Measurements from ENCODE around the gene SUN5.

The SUN5 gene

DNA sequence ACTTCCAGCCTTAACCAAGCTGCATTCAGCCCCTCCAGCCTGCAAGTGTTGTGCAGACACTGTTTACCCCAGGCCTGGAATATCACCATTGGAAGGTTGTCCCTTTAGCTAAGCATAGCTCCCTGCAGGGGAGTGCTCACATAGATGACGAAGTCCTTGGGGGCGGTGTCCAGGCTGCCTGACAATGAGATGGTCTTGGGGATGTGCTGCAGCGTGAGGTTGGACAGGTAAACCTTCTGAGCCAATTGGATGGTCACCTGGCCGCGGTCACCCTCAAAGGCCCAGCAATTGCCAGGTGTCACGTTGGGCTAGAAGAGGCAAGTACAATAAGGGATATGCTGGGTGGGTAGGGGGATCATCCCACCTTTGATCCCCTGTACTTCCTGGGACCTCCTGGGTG is 18.6 kb downstream of the SUN5 start:
- Histone ChIP-seq H4K20me1 (no peaks in the 10 kb centered on the region), H3K4me3 (no peak overlapping the region), H3K9me3 (no peaks in the 10 kb centered on the region), H3K36me3 (no peaks in the 10 kb centered on the region), H3K4me1 (peaks cover 74% of the 10 kb centered on the region), H3K4me2 (no peak overlapping the region), H3K27me3 (no peaks in the 10 kb centered on the region), H3K9ac (no peak overlapping the region), H3K27ac (no peak overlapping the region)
- TF ChIP-seq Cebpa-rat (IDR thresholded peaks at IDR 0.05), result no peak

DNA sequence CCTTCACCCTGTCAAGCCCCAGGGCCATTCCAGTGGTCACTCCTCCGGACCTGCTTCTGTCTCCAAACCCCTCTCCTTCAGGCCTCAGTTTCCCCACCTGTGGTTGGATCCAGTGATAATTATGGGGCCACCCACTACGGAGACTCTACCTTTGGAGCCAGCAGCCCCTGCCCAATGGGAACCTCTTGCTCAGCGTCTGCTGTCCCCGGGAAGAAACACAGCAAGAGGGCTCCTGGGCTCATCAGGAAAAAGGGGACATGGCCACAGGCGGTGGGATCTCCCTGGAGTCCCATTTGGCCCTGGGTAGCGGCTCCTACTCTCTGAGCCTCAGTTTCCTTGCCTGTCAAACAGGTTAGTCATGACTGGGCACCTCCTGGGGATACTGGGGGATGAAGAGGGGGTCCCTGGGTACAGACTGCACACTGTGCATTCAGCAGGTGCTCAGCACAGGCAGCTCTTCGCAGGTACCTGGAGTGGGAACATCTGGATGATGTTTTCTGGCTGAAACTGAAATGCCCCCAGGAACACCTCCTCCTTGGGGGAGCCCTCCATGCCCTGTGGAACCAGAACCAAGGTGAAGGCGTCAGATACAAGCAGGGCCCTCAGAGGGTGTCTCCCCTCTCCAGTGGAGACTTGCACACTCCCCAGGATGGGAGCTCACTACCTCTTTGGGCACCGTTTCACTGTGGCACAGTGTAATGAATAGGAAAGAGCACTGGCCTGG is 19.4 kb downstream of the SUN5 start:
- Histone ChIP-seq H3K4me3 (no peak overlapping the region), H3K4me1 (peaks cover 74% of the 10 kb centered on the region), H3K9ac (no peak overlapping the region), H3K9me3 (no peaks in the 10 kb centered on the region), H3K36me3 (no peaks in the 10 kb centered on the region), H3K4me2 (peak overlapping the region; percentile 14; the same call in 1 of the 2 replicates), H4K20me1 (no peaks in the 10 kb centered on the region), H3K27ac (no peak overlapping the region), H3K27me3 (no peaks in the 10 kb centered on the region)
- TF ChIP-seq Cebpa-rat (IDR thresholded peaks at IDR 0.05), result no peak

DNA sequence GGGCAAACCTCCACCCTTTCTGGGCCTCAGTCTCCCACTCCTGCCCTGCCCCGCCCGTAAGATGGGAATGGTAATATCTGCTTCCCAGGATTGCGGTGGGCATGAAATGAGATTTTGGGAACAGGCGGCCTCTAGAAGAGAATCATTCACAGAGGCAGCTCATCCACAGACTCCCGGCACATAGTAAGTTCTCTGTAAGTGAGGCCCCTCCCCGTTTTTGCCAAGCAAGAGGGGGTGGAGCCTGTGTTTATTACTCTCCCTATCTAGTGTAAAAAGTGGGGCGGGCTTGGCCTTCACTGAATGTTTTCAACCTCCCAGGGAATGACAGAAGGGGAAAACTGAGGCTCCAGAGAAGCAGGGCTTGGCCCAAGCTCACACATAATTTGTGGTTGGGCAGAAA is 20.0 kb downstream of the SUN5 start:
- no peak overlapping the region for H3K9ac ChIP-seq
- H3K4me1 ChIP-seq, result peaks cover 74% of the 10 kb centered on the region
- peak overlapping the region; percentile 14; the same call in 1 of the 2 replicates for H3K4me2 ChIP-seq
- H3K9me3 ChIP-seq, result no peaks in the 10 kb centered on the region
- H3K4me3 ChIP-seq, result no peak overlapping the region
- H3K36me3 ChIP-seq, result no peaks in the 10 kb centered on the region
- H3K27ac ChIP-seq, result no peak overlapping the region
- H3K27me3 ChIP-seq, result no peaks in the 10 kb centered on the region
- TF ChIP-seq Cebpa-rat (IDR thresholded peaks at IDR 0.05), result no peak
- H4K20me1 ChIP-seq, result no peaks in the 10 kb centered on the region

DNA sequence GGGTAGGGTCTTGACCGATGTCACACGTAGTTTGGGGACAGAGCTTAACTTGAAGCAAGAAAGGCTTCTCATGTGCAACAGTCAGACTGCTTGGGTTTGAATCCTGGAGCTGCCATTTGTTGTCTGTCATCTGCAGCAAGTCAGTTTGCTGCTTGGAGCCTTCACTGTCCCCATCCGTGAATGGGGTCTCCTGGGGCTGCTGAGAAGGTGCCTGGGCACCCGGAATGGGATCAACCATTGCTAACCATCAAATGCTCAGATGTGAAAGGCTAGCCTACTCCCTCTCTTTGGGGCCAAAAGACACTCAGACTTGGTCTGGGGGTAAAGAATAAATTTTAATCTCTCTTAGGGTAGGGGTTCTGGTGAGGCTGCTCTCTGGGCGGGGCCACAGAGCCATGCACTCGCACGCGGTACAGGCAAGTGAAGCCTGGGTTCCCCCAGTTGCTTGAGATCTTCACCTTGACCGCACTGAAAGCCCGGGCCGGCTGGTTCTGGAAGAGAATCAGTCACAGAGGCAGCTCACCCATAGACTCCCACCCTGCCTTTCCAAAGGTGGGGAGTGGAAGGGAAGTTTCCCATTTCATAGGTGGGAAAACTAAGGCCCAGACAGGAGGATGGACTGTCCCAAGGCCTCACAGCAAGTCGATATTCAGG is 20.6 kb downstream of the SUN5 start:
- Histone ChIP-seq H3K27ac (no peak overlapping the region), H3K9me3 (no peaks in the 10 kb centered on the region), H3K4me2 (peak overlapping the region; percentile 14; the same call in 1 of the 2 replicates), H3K27me3 (no peaks in the 10 kb centered on the region), H4K20me1 (no peaks in the 10 kb centered on the region), H3K4me1 (peaks cover 79% of the 10 kb centered on the region), H3K36me3 (no peaks in the 10 kb centered on the region), H3K4me3 (no peak overlapping the region), H3K9ac (no peak overlapping the region)
- TF ChIP-seq Cebpa-rat (IDR thresholded peaks at IDR 0.05), result no peak

DNA sequence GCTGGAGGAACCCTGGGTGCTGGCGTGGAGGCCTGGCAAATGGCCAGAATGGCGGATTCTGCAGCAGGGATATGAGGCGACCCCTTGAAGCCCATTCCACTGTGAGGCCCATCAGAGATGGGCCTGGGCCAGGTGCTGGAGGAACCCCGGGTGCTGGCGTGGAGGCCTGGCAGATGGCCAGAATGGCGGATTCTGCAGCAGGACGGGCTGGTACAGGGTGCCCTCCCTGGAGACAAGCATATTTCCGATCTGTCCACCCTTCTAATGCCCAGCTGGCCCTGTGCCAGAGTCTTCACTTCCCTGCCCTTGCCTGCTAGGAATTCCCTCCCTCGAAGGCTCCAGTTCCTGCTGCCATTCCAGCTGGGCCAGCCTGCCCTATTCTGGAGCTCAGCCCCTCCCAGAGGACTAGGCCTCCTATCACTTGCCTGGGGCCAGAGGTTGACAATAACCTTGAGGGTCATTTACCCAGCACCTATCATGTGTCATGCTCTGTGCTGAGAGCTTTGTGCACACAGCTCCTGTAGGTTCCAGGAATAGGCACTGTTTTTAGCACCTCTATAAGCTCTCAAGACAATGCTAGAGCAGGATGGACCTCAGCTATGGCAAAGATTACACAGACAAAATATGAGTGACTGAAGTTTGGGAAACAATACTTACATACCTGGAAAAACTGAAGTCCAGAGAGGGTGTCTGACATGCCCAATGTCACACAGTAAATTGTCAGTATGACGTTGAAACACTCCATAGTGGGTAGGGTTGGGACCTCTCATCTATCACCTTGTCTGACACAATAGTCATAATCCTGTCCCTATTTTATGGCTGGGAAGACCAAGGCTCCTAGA is 21.4 kb downstream of the SUN5 start:
- peak overlapping the region; percentile 56 for H3K27ac ChIP-seq
- peaks cover 79% of the 10 kb centered on the region for H3K4me1 ChIP-seq
- H3K36me3 ChIP-seq, result no peaks in the 10 kb centered on the region
- no peaks in the 10 kb centered on the region for H4K20me1 ChIP-seq
- H3K4me2 ChIP-seq, result peak overlapping the region; percentile 61
- H3K4me3 ChIP-seq, result no peak overlapping the region
- H3K27me3 ChIP-seq, result no peaks in the 10 kb centered on the region
- no peaks in the 10 kb centered on the region for H3K9me3 ChIP-seq
- TF ChIP-seq Cebpa-rat (IDR thresholded peaks at IDR 0.05), result no peak
- no peak overlapping the region; the same call in 1 of the 2 replicates for H3K9ac ChIP-seq

DNA sequence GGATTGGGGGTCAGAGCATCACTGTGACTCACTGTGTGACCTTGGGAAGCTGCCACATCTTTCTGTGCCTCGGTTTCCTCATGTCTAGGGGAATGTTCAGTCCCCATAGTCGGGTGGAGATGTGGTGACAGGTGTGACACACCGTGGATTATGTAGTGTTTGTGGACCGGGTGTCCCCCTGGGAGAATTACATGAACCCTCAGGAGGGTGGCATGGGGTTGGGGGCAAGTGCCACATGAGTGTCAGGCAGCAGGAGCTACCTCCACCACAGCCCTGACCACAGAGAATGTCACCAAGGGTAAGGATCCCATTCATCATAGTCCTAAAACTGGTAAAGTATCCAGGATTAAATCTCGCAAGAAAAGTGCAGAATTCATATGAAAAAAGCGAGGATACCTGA is 23.2 kb downstream of the SUN5 start:
- no peak overlapping the region for H3K4me3 ChIP-seq
- no peaks in the 10 kb centered on the region for H4K20me1 ChIP-seq
- TF ChIP-seq Cebpa-rat (IDR thresholded peaks at IDR 0.05), result no peak
- peak overlapping the region; percentile 99 for H3K4me2 ChIP-seq
- no peaks in the 10 kb centered on the region for H3K27me3 ChIP-seq
- peak overlapping the region; percentile 82; the same call in 1 of the 2 replicates for H3K27ac ChIP-seq
- H3K4me1 ChIP-seq, result peaks cover 81% of the 10 kb centered on the region
- H3K36me3 ChIP-seq, result no peaks in the 10 kb centered on the region
- H3K9ac ChIP-seq, result no peak overlapping the region
- H3K9me3 ChIP-seq, result no peaks in the 10 kb centered on the region

DNA sequence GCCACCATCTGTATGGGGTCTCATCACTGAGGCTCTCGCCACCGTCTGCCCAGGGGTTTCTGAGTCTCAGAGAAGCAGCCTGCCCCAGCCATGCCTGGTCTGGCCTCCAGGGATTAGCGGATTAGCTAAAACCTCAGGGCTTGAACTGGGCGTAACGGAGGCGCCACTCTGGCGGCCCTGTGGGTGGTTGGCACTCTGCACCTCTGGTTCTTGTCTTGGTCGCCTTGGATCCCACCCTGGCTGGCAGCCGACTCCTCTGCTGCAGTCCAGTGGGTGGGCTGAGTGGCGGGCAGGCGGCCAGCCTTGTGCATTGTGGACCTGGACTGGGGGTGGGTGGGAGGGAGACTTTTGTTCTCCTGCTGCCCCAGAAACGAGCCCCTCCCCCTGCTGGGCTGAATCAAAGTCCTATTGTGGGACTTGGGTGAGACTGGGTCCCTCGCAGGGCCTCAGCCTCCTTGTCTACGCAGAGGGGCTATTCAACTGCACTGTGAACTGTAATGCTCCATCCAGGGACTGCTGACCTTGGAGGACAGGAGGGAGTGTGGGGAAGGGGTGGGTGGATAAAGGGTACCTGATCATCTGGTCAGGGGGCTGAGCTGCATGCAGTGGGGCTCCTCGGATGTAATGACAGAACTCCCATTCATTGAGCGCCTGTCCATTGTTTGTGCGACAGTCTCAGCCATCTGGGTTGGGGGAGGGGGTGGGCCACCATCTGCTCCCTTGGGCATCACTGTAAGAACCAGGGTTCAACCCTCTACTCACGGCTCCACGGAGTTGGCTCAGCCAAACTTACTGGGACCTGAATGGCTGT is 23.9 kb downstream of the SUN5 start:
- Histone ChIP-seq H3K4me2 (peak overlapping the region; percentile 99), H4K20me1 (no peaks in the 10 kb centered on the region), H3K27me3 (no peaks in the 10 kb centered on the region), H3K9ac (peak overlapping the region; percentile 57; the same call in 1 of the 2 replicates), H3K36me3 (no peaks in the 10 kb centered on the region), H3K4me3 (no peak overlapping the region), H3K4me1 (peaks cover 87% of the 10 kb centered on the region), H3K9me3 (no peaks in the 10 kb centered on the region), H3K27ac (peak overlapping the region; percentile 82)
- no peak for TF ChIP-seq Cebpa-rat (IDR thresholded peaks at IDR 0.05)

DNA sequence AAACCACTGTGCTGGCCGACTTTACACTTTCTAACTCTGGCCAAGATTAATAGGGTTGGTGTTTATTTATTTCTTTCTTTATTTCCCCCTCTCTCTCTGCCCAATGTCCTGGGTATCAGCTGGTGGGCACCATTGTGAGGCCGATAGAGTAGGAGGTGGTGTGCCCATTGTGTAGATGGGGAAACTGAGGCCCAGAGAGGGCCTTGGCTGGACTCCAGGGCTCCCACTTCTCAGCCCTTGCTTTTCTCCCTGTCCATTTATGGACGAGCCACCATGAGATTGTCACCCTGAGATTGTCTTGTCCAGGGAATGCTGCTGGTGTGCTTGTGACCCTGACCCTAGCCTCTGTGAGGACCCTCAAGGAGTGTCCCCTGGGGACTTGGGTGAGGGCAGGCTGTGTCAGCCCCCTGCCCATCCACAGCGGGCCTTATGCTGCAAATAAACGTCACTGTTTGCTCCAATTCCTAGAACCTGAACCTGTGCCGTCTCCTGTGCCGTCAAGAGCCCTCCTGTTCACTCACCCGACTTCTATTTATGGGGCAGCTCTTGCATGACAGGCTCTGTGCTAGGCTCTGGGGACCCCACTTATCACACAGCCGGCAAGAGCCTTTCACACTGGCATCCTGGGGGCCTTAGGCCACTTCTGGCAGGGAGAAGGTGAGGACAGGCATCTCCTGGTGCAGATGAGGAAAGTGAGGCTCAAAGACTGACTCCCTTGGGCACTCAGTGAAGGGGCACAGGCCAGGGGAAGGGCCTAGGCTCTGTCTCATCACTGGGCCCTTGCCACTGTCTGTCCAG is 24.8 kb downstream of the SUN5 start:
- Histone ChIP-seq H3K27me3 (no peaks in the 10 kb centered on the region), H3K4me2 (peak overlapping the region; percentile 99), H3K27ac (peak overlapping the region; percentile 82), H3K9ac (peak overlapping the region; percentile 57; the same call in 1 of the 2 replicates), H3K9me3 (no peaks in the 10 kb centered on the region), H4K20me1 (no peaks in the 10 kb centered on the region), H3K4me3 (no peak overlapping the region), H3K36me3 (no peaks in the 10 kb centered on the region), H3K4me1 (peaks cover 95% of the 10 kb centered on the region)
- no peak for TF ChIP-seq Cebpa-rat (IDR thresholded peaks at IDR 0.05)

Data from BLaER1 (cell line).